OCI-LY7 (cell line): ENCODE data around the gene PHLDB1. TPM values are rescaled to one million over a fixed set of nuclear protein-coding genes. Genes with fewer than 3 reads are reported as not detected.

Source experiments
- BruUV-seq: library from RNA; stranded (reverse); fragments of 400-500 nt; replicated peaks from 2 replicates; lab custom pipeline; 2021; lab: Mats Ljungman, UMichigan
- CTCF ChIA-PET: fragments of 300-600 bp; sonication (Branson Sonifier 250); formaldehyde crosslinking; loops from one replicate; lab custom pipeline; 2022; ENCODE audit warnings: antibody characterized with exemption; ENCODE audit not compliant: unreplicated experiment; lab: Charles Lee
- POLR2A ChIA-PET: fragments of 300-600 bp; sonication (Branson Sonifier 250); formaldehyde crosslinking; loops from one replicate; lab custom pipeline; 2022; ENCODE audit warnings: antibody characterized with exemption; lab: Charles Lee
- DNase-seq: peaks from one replicate; pipeline ENCODE4 v3.0.0-alpha.2; 2015; ENCODE audit warnings: low spot score
- H2AFZ ChIP-seq: fragments of 200-600 bp; sonication (generic), shearing (Covaris generic); 2 replicates; pipeline ENCODE4 v1.6.1; 2014; ENCODE audit warnings: mild to moderate bottlenecking, antibody characterized with exemption, low read length, moderate library complexity
- H3K27ac ChIP-seq: fragments of 200-600 bp; sonication (generic); 2 replicates; pipeline ENCODE4 v1.5.1; 2014; ENCODE audit warnings: mixed run types, low read depth, mild to moderate bottlenecking, moderate library complexity, low read length, inconsistent platforms; ENCODE audit not compliant: poor library complexity, severe bottlenecking
- H3K36me3 ChIP-seq: fragments of 200-600 bp; sonication (generic); 2 replicates; pipeline ENCODE4 v1.6.1; 2014; ENCODE audit warnings: mild to moderate bottlenecking, antibody characterized with exemption, low read length, moderate library complexity, mixed read lengths; ENCODE audit not compliant: insufficient read depth
- H3K4me1 ChIP-seq: fragments of 200-600 bp; sonication (generic); 2 replicates; pipeline ENCODE4 v1.5.1; 2014; ENCODE audit warnings: mild to moderate bottlenecking, low read length; ENCODE audit not compliant: insufficient read depth, poor library complexity, severe bottlenecking
- H3K4me2 ChIP-seq: fragments of 200-600 bp; sonication (generic); 2 replicates; pipeline ENCODE4 v1.6.1; 2014; ENCODE audit warnings: mild to moderate bottlenecking, low read length
- H3K4me3 ChIP-seq: fragments of 200-600 bp; sonication (generic); 2 replicates; pipeline ENCODE4 v1.5.1; 2014; ENCODE audit warnings: mild to moderate bottlenecking, low read depth, low read length; ENCODE audit not compliant: poor library complexity, severe bottlenecking
- H3K79me2 ChIP-seq: fragments of 200-600 bp; sonication (generic); 2 replicates; pipeline ENCODE4 v1.6.1; 2016; ENCODE audit warnings: low read depth, mild to moderate bottlenecking, low read length, moderate library complexity, mixed read lengths; ENCODE audit not compliant: insufficient read depth
- H3K9me2 ChIP-seq: fragments of 200-600 bp; sonication (generic); 2 replicates; pipeline ENCODE4 v1.6.1; 2016; ENCODE audit warnings: mild to moderate bottlenecking, low read length, mixed read lengths; ENCODE audit not compliant: insufficient read depth
- H3K9me3 ChIP-seq: fragments of 200-600 bp; sonication (generic); 2 replicates; pipeline ENCODE4 v1.6.1; 2014; ENCODE audit warnings: mild to moderate bottlenecking, mixed run types, low read length, mixed read lengths
- H4K20me1 ChIP-seq: fragments of 200-600 bp; sonication (generic); 2 replicates; pipeline ENCODE4 v1.6.1; 2014; ENCODE audit warnings: mild to moderate bottlenecking, antibody characterized with exemption, low read length, moderate library complexity, mixed read lengths; ENCODE audit not compliant: insufficient read depth
- EZH2phosphoT487 ChIP-seq: fragments of 200-600 bp; sonication (generic); IDR thresholded peaks from 2 replicates; pipeline ENCODE4 v1.6.1; 2018; ENCODE audit warnings: low read depth, borderline replicate concordance, mild to moderate bottlenecking, mixed run types, antibody characterized with exemption, low read length, moderate library complexity, mixed read lengths
- intact Hi-C: fragments of 100-400 bp; cut with micrococcal nuclease; formaldehyde crosslinking; loops from one replicate; pipeline ENCODE4 v1.10.0; 2022; ENCODE audit not compliant: unreplicated experiment
- total RNA-seq, 2 experiments: library from RNA; depleted of rRNA in 1 of 2; stranded (reverse); fragments of >200 nt in 1 of 2; shearing (Covaris generic) in 1 of 2; gene quantifications; 2 replicates each; pipeline ENCODE4 v1.2.3, GENCODE V29; 2014 to 2022
- TF ChIP-seq, protein P1 (sequence below): fragments of 200-600 bp; sonication (generic); conservative IDR thresholded peaks from 2 replicates; pipeline ENCODE4 v1.5.1; 2014; ENCODE audit warnings: mild to moderate bottlenecking, antibody characterized with exemption, low read length, moderate library complexity, mixed read lengths

The PHLDB1 gene
- total RNA-seq, 2 experiments from 2014 or later: 0.19 TPM; not detected in 1

DNA sequence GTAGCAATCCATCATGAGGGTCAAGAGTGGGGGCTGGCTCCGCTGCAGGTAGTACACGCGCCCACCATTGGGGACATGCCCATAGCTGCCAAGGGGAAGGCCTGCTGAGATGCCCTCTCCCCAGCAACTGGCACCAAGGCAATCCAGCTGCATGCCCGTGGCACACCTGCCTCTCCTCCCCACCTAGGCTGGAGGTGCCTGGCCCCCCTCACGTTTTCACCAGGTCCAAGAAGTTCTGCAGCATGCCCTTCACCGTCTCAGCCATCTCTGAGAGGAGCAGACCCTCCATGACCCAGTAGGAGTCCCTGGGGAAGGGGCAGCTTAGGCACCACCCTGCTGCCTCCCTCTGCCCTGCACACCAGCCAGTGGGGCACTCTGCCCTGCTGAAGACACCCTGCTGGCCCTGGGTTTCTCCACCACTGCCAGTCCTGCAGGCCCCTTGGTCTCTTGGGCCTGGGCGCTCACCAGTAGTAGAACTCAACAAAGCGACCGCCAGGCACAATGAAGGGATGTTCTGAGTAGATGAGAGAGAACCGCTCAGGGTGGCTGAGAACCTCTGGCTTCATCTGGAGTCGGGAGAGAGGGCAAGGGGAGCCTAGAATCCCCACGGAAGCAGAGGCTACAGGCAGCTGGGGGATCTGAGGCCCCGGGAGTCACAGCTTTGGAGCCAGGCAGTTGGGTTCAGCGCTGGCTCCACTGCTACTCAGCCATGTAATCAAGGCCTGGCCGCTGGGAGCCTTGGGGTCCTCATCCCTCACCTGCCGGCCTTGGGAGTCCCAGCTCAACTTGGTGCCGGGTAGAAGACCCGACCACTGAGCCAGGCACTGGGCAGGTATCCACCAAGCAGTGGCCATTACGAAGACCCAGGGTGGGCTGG, 54.2 kb downstream of the PHLDB1 start:
- Histone ChIP-seq H3K4me1 (no peaks in the 10 kb centered on the region), H3K9me2 (no peaks in the 10 kb centered on the region), H3K36me3 (no peaks in the 10 kb centered on the region), H3K4me2 (no peak overlapping the region), H4K20me1 (no peaks in the 10 kb centered on the region), H3K9me3 (no peaks in the 10 kb centered on the region), H3K4me3 (no peak overlapping the region), H3K27ac (no peak overlapping the region), H3K79me2 (no peaks in the 10 kb centered on the region), H2AFZ (no peak overlapping the region)
- no TSS peak for BruUV-seq
- POLR2A ChIA-PET: no interaction called here
- TF ChIP-seq EZH2phosphoT487: no peak
- TF ChIP-seq, protein P1, sequence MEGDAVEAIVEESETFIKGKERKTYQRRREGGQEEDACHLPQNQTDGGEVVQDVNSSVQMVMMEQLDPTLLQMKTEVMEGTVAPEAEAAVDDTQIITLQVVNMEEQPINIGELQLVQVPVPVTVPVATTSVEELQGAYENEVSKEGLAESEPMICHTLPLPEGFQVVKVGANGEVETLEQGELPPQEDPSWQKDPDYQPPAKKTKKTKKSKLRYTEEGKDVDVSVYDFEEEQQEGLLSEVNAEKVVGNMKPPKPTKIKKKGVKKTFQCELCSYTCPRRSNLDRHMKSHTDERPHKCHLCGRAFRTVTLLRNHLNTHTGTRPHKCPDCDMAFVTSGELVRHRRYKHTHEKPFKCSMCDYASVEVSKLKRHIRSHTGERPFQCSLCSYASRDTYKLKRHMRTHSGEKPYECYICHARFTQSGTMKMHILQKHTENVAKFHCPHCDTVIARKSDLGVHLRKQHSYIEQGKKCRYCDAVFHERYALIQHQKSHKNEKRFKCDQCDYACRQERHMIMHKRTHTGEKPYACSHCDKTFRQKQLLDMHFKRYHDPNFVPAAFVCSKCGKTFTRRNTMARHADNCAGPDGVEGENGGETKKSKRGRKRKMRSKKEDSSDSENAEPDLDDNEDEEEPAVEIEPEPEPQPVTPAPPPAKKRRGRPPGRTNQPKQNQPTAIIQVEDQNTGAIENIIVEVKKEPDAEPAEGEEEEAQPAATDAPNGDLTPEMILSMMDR: no peak
- CTCF ChIA-PET: no interaction called here
- DNase-seq: no peak
- intact Hi-C loops: no loop called here

DNA sequence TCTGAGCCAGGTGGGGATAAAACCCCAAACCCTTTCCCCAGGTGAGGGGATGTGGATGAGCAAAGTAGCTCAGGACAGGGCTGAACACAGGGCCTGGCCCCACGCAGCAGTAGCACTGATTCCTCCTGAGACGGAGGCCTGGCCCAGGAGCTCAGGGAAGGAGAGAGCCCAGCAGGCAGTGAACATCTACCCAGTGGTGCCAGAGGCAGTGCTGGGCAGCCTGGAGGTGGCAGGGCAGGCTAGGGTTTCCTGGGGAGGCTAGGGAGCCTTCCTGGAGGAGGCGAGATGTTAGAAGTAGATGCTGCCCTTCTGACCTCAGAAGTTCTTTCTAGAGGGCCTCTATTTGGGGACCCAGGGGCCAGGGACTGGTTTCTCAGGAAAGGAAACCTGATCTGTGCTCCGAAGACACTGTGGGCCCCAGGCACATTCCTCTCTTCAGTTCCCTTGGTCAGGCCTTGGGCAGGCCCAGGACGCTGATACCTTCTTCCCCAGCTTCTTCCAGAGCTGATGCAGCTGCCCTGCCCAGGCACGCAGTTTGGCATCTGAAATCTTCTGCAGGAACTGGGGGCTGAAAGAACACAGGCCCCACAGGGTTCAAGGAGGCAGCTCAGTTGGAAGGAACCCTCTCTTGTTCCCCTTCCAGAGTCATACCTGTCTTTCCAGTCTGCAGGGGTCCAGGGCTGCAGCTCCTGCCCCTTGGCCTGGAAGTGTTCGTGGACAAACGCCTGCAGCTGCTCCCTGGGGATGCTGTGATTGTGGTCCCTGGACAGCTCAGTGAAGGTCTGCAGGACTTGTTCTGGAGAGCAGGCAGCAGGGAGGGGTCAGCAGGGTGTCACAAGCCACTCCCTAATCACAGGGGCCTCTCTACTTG, 55.2 kb downstream of the PHLDB1 start:
- no peak overlapping the region for H3K4me3 ChIP-seq
- no TSS peak for BruUV-seq
- DNase-seq: no peak
- TF ChIP-seq, protein P1: no peak
- TF ChIP-seq EZH2phosphoT487: no peak
- no peaks in the 10 kb centered on the region for H3K9me3 ChIP-seq
- H2AFZ ChIP-seq: no peak overlapping the region
- no peaks in the 10 kb centered on the region for H3K9me2 ChIP-seq
- POLR2A ChIA-PET: interaction anchor here (0.7 kb wide), 1 partner anchor 40 kb away, joined by 3 read pairs; no protein-coding TSS in a partner anchor
- H3K36me3 ChIP-seq: no peaks in the 10 kb centered on the region
- H3K79me2 ChIP-seq: no peaks in the 10 kb centered on the region
- H4K20me1 ChIP-seq: no peaks in the 10 kb centered on the region
- H3K4me1 ChIP-seq: no peaks in the 10 kb centered on the region
- no peak overlapping the region for H3K27ac ChIP-seq
- CTCF ChIA-PET: no interaction called here
- no peak overlapping the region for H3K4me2 ChIP-seq
- intact Hi-C loops: no loop called here
